Heart left ventricle (tissue), 16 donors: ENCODE measurements around the gene SMG7. TPM values are rescaled to one million over a fixed set of nuclear protein-coding genes. Genes with fewer than 3 reads are reported as not detected.

Experiments
- ATAC-seq, 4 donors: fragments of 200-7000 bp; cut with Tn5 transposase; one replicate each; pipeline ENCODE4 v1.9.1; 2020 to 2022; ENCODE audit warnings: moderate library complexity in 4 of 4, mild to moderate bottlenecking in 3 of 4, moderate number of reproducible peaks in 1 of 4
- DNase-seq, 5 donors: peaks; one replicate each; pipeline ENCODE4 v3.0.0-alpha.2; 2020
- H3K27ac ChIP-seq, 12 donors: fragments of 200-600 bp; sonication (generic) in 4 of 12; one replicate each; pipeline versions ENCODE4 v1.5.0 to v1.8.0; 2016 to 2022; ENCODE audit warnings: mild to moderate bottlenecking in 2 of 12
- H3K27me3 ChIP-seq, 9 donors: fragments of 200-600 bp; sonication (generic) in 2 of 9; one replicate each; pipeline versions ENCODE4 v1.5.1 to v1.8.0; 2016 to 2022; ENCODE audit warnings: mild to moderate bottlenecking in 3 of 9
- H3K36me3 ChIP-seq, 9 donors: fragments of 200-600 bp; sonication (generic) in 2 of 9; one replicate each; pipeline versions ENCODE4 v1.5.0 to v1.8.0; 2018 to 2022; ENCODE audit warnings: mild to moderate bottlenecking in 2 of 9
- H3K4me1 ChIP-seq, 12 donors: fragments of 200-600 bp; sonication (generic) in 4 of 12; one replicate each; pipeline versions ENCODE4 v1.5.0 to v1.8.0; 2016 to 2022; ENCODE audit warnings: mild to moderate bottlenecking in 3 of 12
- H3K4me3 ChIP-seq, 12 donors: fragments of 200-600 bp; sonication (generic) in 4 of 12; one replicate each; pipeline versions ENCODE4 v1.5.0 to v1.8.0; 2017 to 2022; ENCODE audit warnings: mild to moderate bottlenecking in 9 of 12, moderate library complexity in 4 of 12
- H3K9me3 ChIP-seq, 12 donors: fragments of 200-600 bp; sonication (generic) in 4 of 12; one replicate each; pipeline versions ENCODE4 v1.5.0 to v1.8.0; 2016 to 2022; ENCODE audit warnings: mild to moderate bottlenecking in 1 of 12
- CTCF ChIP-seq, 12 donors: fragments of 200-600 bp; sonication (generic) in 4 of 12; IDR thresholded peaks; one replicate each; pipeline versions ENCODE4 v1.5.0 to v1.8.0; 2018 to 2022; ENCODE audit warnings: antibody characterized with exemption in 12 of 12, mild to moderate bottlenecking in 5 of 12
- POLR2A ChIP-seq, 2 donors: fragments of 450-650 bp; IDR thresholded peaks; one replicate each; pipeline ENCODE4 v1.6.1; 2017; ENCODE audit warnings: antibody characterized with exemption in 2 of 2, mild to moderate bottlenecking in 2 of 2, moderate library complexity in 2 of 2
- WGBS, 4 donors: extraction: QIAGEN DNeasy Blood & Tissue Kit in 2 of 4; methylation state at CpG; one replicate each; pipeline versions ENCODE4 v1.1.5 to v1.1.7; 2013 to 2018; 5-methylcytosine and 5-hydroxymethylcytosine counted together
- intact Hi-C, 10 donors: fragments of 100-400 bp; cut with DNase I; formaldehyde crosslinking; loops; one replicate each; pipeline versions ENCODE4 v1.11.1 to v1.14.2; 2022
- polyA plus RNA-seq, 2 donors: library from polyadenylated mRNA; stranded (reverse); fragments of 200-250 nt; gene quantifications; one replicate each; pipeline ENCODE4 v1.2.3, GENCODE V29; 2013
- total RNA-seq, 9 donors: library from RNA; depleted of rRNA in 2 of 9; stranded (reverse); fragments of >200 nt in 2 of 9; fragmentation: NEBNext Ultra II Directional in 3 of 9; extraction: Animal tissue kit (Norgen Biotek cat#: 25700) in 3 of 9; gene quantifications; one replicate each; pipeline versions ENCODE4 v1.1.0 to v1.2.4, GENCODE V29; 2016 to 2023
- donor health status: ischemic (EF 13 %, LVEDD 7.1; RV severe dilation, severe dysfunction).
- donor health status: healthy with polysubstance abuse.
- donor health status: DM: no; HTN: yes; CAD: no.
- donor health status: DM: no; HTN: no; CAD: no.
- donor health status: ischemic (EF 25% LVEDD 6.9; RV normal size, moderate dysfunction).
- donor health status: ischemic (EF 25% LVEDD 5.7; RV mildly dilated, moderate dysfunction).
- donor health status: healthy.
- donor health status: DM: yes; HTN: yes; CAD: no.
- donor health status: ischemic (EF 35%, LVEDD 5.7; RV mildly dilated, moderate dysfunction).
- donor health status: nonischemic (EF 11% LVEDD 7.7; RV severe dilation, severe dysfunction).
- donor health status: DM: yes; HTN: yes; CAD: no.
- donor health status: PGD.
- donor health status: ischemic (EF 29% LVEDD 5.4; RV normal size, mild dysfunction).
- donor health status: nonischemic (EF 23%, LVEDD 6.1; RV moderate dilation, normal function).

SMG7 gene
- total and polyA plus RNA-seq, 11 donors, result 15.3 to 55.0 (median 38.3) TPM

- intact Hi-C loops, result no loop called here
- Histone ChIP-seq H3K36me3 (peaks cover 0 to 89% (median 0%) of the 10 kb centered on the region in 9 donors), H3K27me3 (no peaks in the 10 kb centered on the region), H3K9me3 (no peaks in the 10 kb centered on the region), H3K4me1 (peaks cover 0 to 12% (median 5%) of the 10 kb centered on the region in 12 donors), H3K4me3 (no peak overlapping the region), H3K27ac (no peak overlapping the region)
- no peak for ATAC-seq
- WGBS, 4 donors, result 78 to 92% (median 91%) methylated on average over 2 of the region's 2 CpGs
- DNase-seq, result no peak
- TF ChIP-seq CTCF (IDR thresholded peaks at IDR 0.05), result no peak
- TF ChIP-seq POLR2A (IDR thresholded peaks at IDR 0.05), result no peak
These were observed 90.4 kb downstream of the SMG7 start for GRCh38 chr1:183562701-183563100.

DNA sequence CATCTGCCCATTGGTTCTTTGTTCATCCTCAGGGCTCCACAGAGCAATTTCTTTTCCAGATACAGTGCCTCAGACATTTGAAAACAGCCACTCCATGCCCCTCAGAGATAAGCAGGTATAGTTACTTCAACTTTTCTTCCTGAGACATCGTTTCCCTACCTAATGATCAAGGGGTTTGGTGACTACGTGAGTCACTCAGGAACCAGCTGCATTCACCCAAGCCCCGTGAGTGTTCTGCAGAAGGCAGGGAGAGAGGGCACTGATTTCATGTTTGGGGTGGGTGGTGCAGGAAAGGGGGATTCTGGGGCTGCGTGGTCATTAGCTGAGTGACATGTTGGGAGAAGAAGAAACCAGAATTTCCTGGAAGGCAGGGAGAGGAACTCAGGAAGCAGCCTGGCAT is 93.0 kb downstream of the SMG7 start:
- Histone ChIP-seq H3K9me3 (no peaks in the 10 kb centered on the region), H3K4me1 (peaks cover 0 to 31% (median 7%) of the 10 kb centered on the region in 12 donors), H3K4me3 (no peak overlapping the region), H3K27ac (no peak overlapping the region), H3K36me3 (peaks cover 0 to 77% (median 0%) of the 10 kb centered on the region in 9 donors), H3K27me3 (no peaks in the 10 kb centered on the region)
- WGBS, 4 donors, result 58 to 74% (median 61%) methylated on average over 4 of the region's 4 CpGs
- ATAC-seq (no peak), DNase-seq (no peak)
- intact Hi-C loops, result no loop called here
- TF ChIP-seq CTCF (IDR thresholded peaks at IDR 0.05) (no peak), POLR2A (IDR thresholded peaks at IDR 0.05) (no peak)

- H3K27me3 ChIP-seq, result no peaks in the 10 kb centered on the region
- WGBS, 4 donors, result 96 to 99% (median 97%) methylated on average over 2 of the region's 2 CpGs
These were observed 93.7 kb downstream of the SMG7 start for GRCh38 chr1:183566026-183566425.

GRCh38 chr1:183567584-183567983 is 95.3 kb downstream of the SMG7 start:
- H3K36me3 ChIP-seq, result peaks cover 0 to 76% (median 0%) of the 10 kb centered on the region in 9 donors
- DNase-seq, result peak; percentile 52 to 78 (median 59)
- peak in 3 of 4 donors; percentile 56 to 69 (median 61) for ATAC-seq
- intact Hi-C loops, result no loop called here
- TF ChIP-seq CTCF (IDR thresholded peaks at IDR 0.05) (no peak), POLR2A (IDR thresholded peaks at IDR 0.05) (no peak)
- H3K4me1 ChIP-seq, result peaks cover 0 to 31% (median 7%) of the 10 kb centered on the region in 12 donors
- no peaks in the 10 kb centered on the region for H3K9me3 ChIP-seq
- H3K27me3 ChIP-seq, result no peaks in the 10 kb centered on the region
- no peak overlapping the region for H3K4me3 ChIP-seq
- WGBS, 4 donors, result 58 to 72% (median 64%) methylated on average over 5 of the region's 5 CpGs
- peak overlapping the region in 6 of 12 donors; percentile 22 to 88 (median 50) for H3K27ac ChIP-seq

More at GRCh38 chr1:183566026-183566425, 93.7 kb downstream of the SMG7 start:
- peaks cover 0 to 76% (median 0%) of the 10 kb centered on the region in 9 donors for H3K36me3 ChIP-seq
- no peak overlapping the region for H3K4me3 ChIP-seq
- ATAC-seq (no peak), DNase-seq (no peak)
- intact Hi-C loops, result no loop called here
- H3K27ac ChIP-seq, result no peak overlapping the region
- H3K4me1 ChIP-seq, result peaks cover 0 to 31% (median 7%) of the 10 kb centered on the region in 12 donors
- H3K9me3 ChIP-seq, result no peaks in the 10 kb centered on the region
- TF ChIP-seq POLR2A (IDR thresholded peaks at IDR 0.05), result no peak
- TF ChIP-seq CTCF (IDR thresholded peaks at IDR 0.05), result no peak
